Left ventricle myocardium inferior (tissue), 1 donor: Measurements from ENCODE around the gene CEP126. TPM values are rescaled to one million over a fixed set of nuclear protein-coding genes. Genes with fewer than 3 reads are reported as not detected.

Experiments used
- DNase-seq: peaks from one replicate; pipeline ENCODE4 v3.0.0-alpha.2; 2020
- H3K27ac ChIP-seq: fragments of 200-600 bp; replicated peaks from 2 replicates; pipeline ENCODE4 v1.8.0; 2021
- H3K27me3 ChIP-seq: fragments of 200-600 bp; 2 replicates; pipeline ENCODE4 v1.8.0; 2021; ENCODE audit warnings: low read depth
- H3K36me3 ChIP-seq: fragments of 200-600 bp; 2 replicates; pipeline ENCODE4 v1.8.0; 2021
- H3K4me1 ChIP-seq: fragments of 200-600 bp; 2 replicates; pipeline ENCODE4 v1.8.0; 2021
- H3K4me3 ChIP-seq: fragments of 200-600 bp; 2 replicates; pipeline ENCODE4 v1.8.0; 2021; ENCODE audit warnings: mild to moderate bottlenecking, moderate library complexity
- H3K9me3 ChIP-seq: fragments of 200-600 bp; replicated peaks from 2 replicates; pipeline ENCODE4 v1.8.0; 2021
- CTCF ChIP-seq: fragments of 200-600 bp; IDR thresholded peaks from 2 replicates; pipeline ENCODE4 v1.8.0; 2021; ENCODE audit warnings: antibody characterized with exemption, mild to moderate bottlenecking, borderline replicate concordance
- intact Hi-C: fragments of 100-400 bp; cut with micrococcal nuclease; formaldehyde crosslinking; loops from one replicate; pipeline ENCODE4 v1.11.0; 2022
- total RNA-seq: library from RNA; stranded (reverse); fragmentation: NEBNext Ultra II Directional; extraction: Animal tissue kit (Norgen Biotek cat#: 25700); gene quantifications from one replicate; pipeline ENCODE4 v1.2.1, GENCODE V29; 2021
- donor health status: DM: no; HTN: yes; CAD: no; lungs with severe emphysema.

Gene CEP126
- total RNA-seq, 1 donor from 2014 or later: 1.5 TPM

GRCh38 chr11:101880222-101880621 lies 34.6 kb upstream of the CEP126 start:
- no peak overlapping the region for H3K4me3 ChIP-seq
- TF ChIP-seq CTCF: no peak
- DNase-seq: no peak
- H3K9me3 ChIP-seq: peaks cover 8% of the 10 kb centered on the region
- intact Hi-C loops: no loop called here
- no peaks in the 10 kb centered on the region for H3K36me3 ChIP-seq
- no peak overlapping the region for H3K27ac ChIP-seq
- no peaks in the 10 kb centered on the region for H3K4me1 ChIP-seq
- H3K27me3 ChIP-seq: peaks cover 8% of the 10 kb centered on the region

GRCh38 chr11:101881586-101881985 lies 33.2 kb upstream of the CEP126 start:
- no peaks in the 10 kb centered on the region for H3K36me3 ChIP-seq
- peaks cover 8% of the 10 kb centered on the region for H3K27me3 ChIP-seq
- no peak overlapping the region for H3K4me3 ChIP-seq
- intact Hi-C loops: no loop called here
- H3K9me3 ChIP-seq: no peaks in the 10 kb centered on the region
- no peak for TF ChIP-seq CTCF
- no peak for DNase-seq
- no peaks in the 10 kb centered on the region for H3K4me1 ChIP-seq
- no peak overlapping the region for H3K27ac ChIP-seq

- no peak overlapping the region for H3K4me3 ChIP-seq
- H3K36me3 ChIP-seq: no peaks in the 10 kb centered on the region
- no peak overlapping the region for H3K27ac ChIP-seq
- TF ChIP-seq CTCF: no peak
- intact Hi-C loops: no loop called here
- DNase-seq: no peak
- no peaks in the 10 kb centered on the region for H3K9me3 ChIP-seq
- no peaks in the 10 kb centered on the region for H3K4me1 ChIP-seq
- no peaks in the 10 kb centered on the region for H3K27me3 ChIP-seq
Measured at GRCh38 chr11:101885631-101886030, 29.2 kb upstream of the CEP126 start.

GRCh38 chr11:101889767-101890166 lies 25.0 kb upstream of the CEP126 start:
- no peak overlapping the region for H3K27ac ChIP-seq
- no peaks in the 10 kb centered on the region for H3K27me3 ChIP-seq
- no peaks in the 10 kb centered on the region for H3K36me3 ChIP-seq
- no peak for DNase-seq
- H3K4me3 ChIP-seq: no peak overlapping the region
- intact Hi-C loops: no loop called here
- no peak for TF ChIP-seq CTCF
- H3K4me1 ChIP-seq: no peaks in the 10 kb centered on the region
- no peaks in the 10 kb centered on the region for H3K9me3 ChIP-seq

- H3K4me3 ChIP-seq: no peak overlapping the region
Measured at GRCh38 chr11:101894505-101894904, 20.3 kb upstream of the CEP126 start.

More at GRCh38 chr11:101894505-101894904, 20.3 kb upstream of the CEP126 start:
- DNase-seq: no peak
- H3K36me3 ChIP-seq: no peaks in the 10 kb centered on the region
- no peaks in the 10 kb centered on the region for H3K27me3 ChIP-seq
- H3K4me1 ChIP-seq: no peaks in the 10 kb centered on the region
- H3K27ac ChIP-seq: no peak overlapping the region
- no peak for TF ChIP-seq CTCF
- no peaks in the 10 kb centered on the region for H3K9me3 ChIP-seq
- intact Hi-C loops: no loop called here
